Measurements from ENCODE around the gene BBS1. TPM values are rescaled to one million over a fixed set of nuclear protein-coding genes. Genes with fewer than 3 reads are reported as not detected.
"Not testable (repeated sequence)": the region's sequence is repeated elsewhere in the genome, so short reads cannot be mapped to it uniquely, and the experiment has no call there.

Gene BBS1
- polyA plus RNA-seq, 1 experiment = 17.7 TPM

DNA sequence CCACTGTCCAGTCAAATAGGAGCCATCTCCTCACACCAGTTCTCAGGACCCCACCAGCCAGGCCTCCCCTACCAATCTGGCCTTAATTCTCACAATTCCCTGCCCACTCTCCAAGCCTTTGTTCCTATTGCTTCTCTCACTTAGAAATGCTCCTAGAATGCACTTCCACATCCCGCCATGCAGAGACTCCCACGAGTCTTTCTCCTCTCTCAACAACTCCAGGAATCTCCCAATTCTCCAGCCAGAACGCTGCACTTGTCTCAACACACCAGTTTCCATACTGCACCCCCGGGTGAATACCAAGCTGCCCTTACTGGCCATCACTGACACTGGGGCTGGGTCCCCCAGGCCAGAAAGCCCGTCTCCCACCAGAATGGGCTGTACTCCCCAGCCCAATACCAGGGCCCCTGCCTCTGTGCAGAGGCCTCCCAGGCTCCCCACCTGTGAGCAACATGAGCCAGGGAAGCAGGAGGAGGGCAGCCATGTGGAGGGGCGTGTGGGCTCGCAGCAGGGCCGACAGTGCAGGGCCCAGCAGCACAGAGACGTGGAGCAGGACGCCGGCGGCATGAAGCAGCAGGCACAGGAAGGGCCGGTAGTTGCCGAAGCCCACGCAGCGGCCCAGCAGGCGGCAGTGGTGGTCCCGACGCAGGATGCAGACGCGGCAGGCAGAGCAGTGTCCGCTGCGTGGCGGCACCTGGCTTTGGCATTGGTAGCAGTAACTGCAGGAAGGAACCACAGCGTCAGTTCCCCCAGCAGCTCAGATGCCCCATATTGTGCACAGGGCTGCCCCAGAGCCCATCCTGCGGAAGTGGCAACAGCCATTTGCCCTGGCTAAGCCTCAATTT lies 33.0 kb downstream of the BBS1 start:
- H3K27me3 ChIP-seq (ENCODE audit: control insufficient read depth, insufficient read depth, low read length) = peaks cover 10% of the 10 kb centered on the region
- H3K4me3 ChIP-seq (ENCODE audit: low read depth, low read length) = peak overlapping the region; percentile 17
- POLR2A ChIA-PET = no interaction called here
- peak; percentile 73 for TF ChIP-seq CTCF (IDR thresholded peaks at IDR 0.05; ENCODE audit: low read depth, low read length)
- DNase-seq (ENCODE audit: low read depth, low spot score) = no peak
- CTCF ChIA-PET = interaction anchor here (0.6 to 1.5 kb wide), 2 partner anchors 135 to 158 kb away, joined by 3 read pairs; no protein-coding TSS in a partner anchor
- peak overlapping the region; percentile 31 for H3K27ac ChIP-seq (ENCODE audit: low read depth, low read length)
- H3K9me3 ChIP-seq (ENCODE audit: control insufficient read depth, insufficient read depth, low read length) = no peaks in the 10 kb centered on the region; the same call in 1 of the 2 replicates

- H3K27ac ChIP-seq (ENCODE audit: low read depth, low read length); DNase-seq (ENCODE audit: low read depth, low spot score); H3K9me3 ChIP-seq (ENCODE audit: control insufficient read depth, insufficient read depth, low read length): not testable (repeated sequence)
- CTCF ChIA-PET = interaction anchor here (1.1 to 2.6 kb wide), 2 partner anchors 12 to 133 kb away, joined by 3 to 10 read pairs; partner anchors contain the start of gene RBM4B
- Histone ChIP-seq H3K27me3 (ENCODE audit: control insufficient read depth, insufficient read depth, low read length) (peaks cover 10% of the 10 kb centered on the region), H3K4me3 (ENCODE audit: low read depth, low read length) (peak overlapping the region; percentile 70)
- POLR2A ChIA-PET = interaction anchor here (1.3 to 2.2 kb wide), 5 partner anchors 17 to 133 kb away, joined by 4 to 17 read pairs (median 9); partner anchors contain the start of genes BBS1, RBM14, RBM4 and RBM4B
Observed at GRCh38 chr11:66544952-66545351, 34.5 kb downstream of the BBS1 start.

- ChIA-PET POLR2A (interaction anchor here (0.6 to 2.2 kb wide), 14 partner anchors 9 to 132 kb away, joined by 3 to 17 read pairs (median 5); partner anchors contain the start of genes BBS1, CCDC87, CCS and CTSF), CTCF (interaction anchor here (1.1 to 2.6 kb wide), 2 partner anchors 13 to 132 kb away, joined by 3 to 10 read pairs; partner anchors contain the start of gene RBM4B)
- Histone ChIP-seq H3K4me3 (ENCODE audit: low read depth, low read length) (peak within 1 kb of the TSS; percentile 70), H3K9me3 (ENCODE audit: control insufficient read depth, insufficient read depth, low read length) (no peaks in the 10 kb centered on the region; the same call in 1 of the 2 replicates), H3K27ac (ENCODE audit: low read depth, low read length) (no peak within 1 kb of the TSS), H3K27me3 (ENCODE audit: control insufficient read depth, insufficient read depth, low read length) (peaks cover 10% of the 10 kb centered on the region)
- DNase-seq (ENCODE audit: low read depth, low spot score) = peak; percentile 94
- no peak for TF ChIP-seq CTCF (IDR thresholded peaks at IDR 0.05; ENCODE audit: low read depth, low read length)
Observed at GRCh38 chr11:66545701-66546367, 35.4 kb downstream of the BBS1 start, which contains the start of gene ZDHHC24. TSS of gene ZDHHC24 (minus strand) at chr11:66546048. CDS start at chr11:66546003, 45 bp downstream.

DNA sequence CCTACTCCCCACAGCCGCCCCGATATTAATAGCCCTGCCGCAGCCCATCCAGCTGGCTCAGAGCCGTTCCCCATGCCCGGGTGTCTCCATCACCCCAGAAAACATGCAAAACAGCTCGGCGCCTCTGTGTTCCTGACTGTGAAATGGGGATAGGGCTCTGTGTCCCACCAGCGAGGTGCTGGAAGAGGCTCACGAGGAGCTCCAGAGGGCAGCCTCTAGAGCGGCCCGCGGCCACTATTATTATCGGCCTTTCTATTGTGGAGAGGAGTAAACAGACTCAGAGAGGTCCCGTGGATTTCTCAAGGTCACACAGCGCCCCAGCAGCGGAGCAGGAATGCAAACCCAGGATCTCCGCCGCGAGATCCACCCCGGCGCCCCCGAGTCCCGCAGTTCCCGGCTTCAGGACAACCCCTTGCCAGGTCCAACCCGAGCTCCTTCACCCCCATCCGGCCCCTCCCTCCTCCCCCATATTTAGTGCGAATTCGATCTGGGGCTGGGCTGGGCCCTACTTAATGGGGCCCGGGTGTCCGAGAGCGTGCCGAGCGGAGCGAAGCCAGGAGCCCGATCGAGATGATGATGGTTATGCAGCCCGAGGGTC lies 36.0 kb downstream of the BBS1 start, which contains the start of gene ACTN3:
Gene ACTN3, plus strand, starts transcription at position 536 of the 598 bp plus-strand sequence. Its CDS starts 35 bp downstream, at position 571.
- DNase-seq (ENCODE audit: low read depth, low spot score) = no peak
- Histone ChIP-seq H3K4me3 (ENCODE audit: low read depth, low read length) (peak within 1 kb of the TSS; percentile 70), H3K27ac (ENCODE audit: low read depth, low read length) (no peak within 1 kb of the TSS), H3K27me3 (ENCODE audit: control insufficient read depth, insufficient read depth, low read length) (peaks cover 13% of the 10 kb centered on the region), H3K9me3 (ENCODE audit: control insufficient read depth, insufficient read depth, low read length) (no peaks in the 10 kb centered on the region; the same call in 1 of the 2 replicates)
- TF ChIP-seq CTCF (IDR thresholded peaks at IDR 0.05; ENCODE audit: low read depth, low read length) = no peak
- CTCF ChIA-PET = interaction anchor here (2.6 kb wide), 1 partner anchor 132 kb away, joined by 10 read pairs; the partner anchor contains the start of gene RBM4B
- POLR2A ChIA-PET = interaction anchor here (0.6 to 2.2 kb wide), 14 partner anchors 10 to 132 kb away, joined by 3 to 17 read pairs (median 5); partner anchors contain the start of genes BBS1, CCDC87, CCS and CTSF

Measured in AG04450 (cell line).